Esophagus squamous epithelium (tissue), 4 donors: ENCODE data around the gene PPP1R27.

Experiments
- CTCF ChIP-seq, 6 experiments: fragments of 450-650 bp in 4 of 6; fragments of 200-600 bp in 2 of 6; sonication (generic) in 2 of 6; IDR thresholded peaks; one replicate each; pipeline ENCODE4 v1.5.1; 2016 to 2019; ENCODE audit warnings: antibody characterized with exemption in 6 of 6, mild to moderate bottlenecking in 4 of 6, moderate library complexity in 4 of 6
- POLR2A ChIP-seq, 4 donors: fragments of 450-650 bp; IDR thresholded peaks; one replicate each; pipeline ENCODE4 v1.6.1; 2017; ENCODE audit warnings: antibody characterized with exemption in 4 of 4, mild to moderate bottlenecking in 4 of 4, moderate library complexity in 3 of 4

GRCh38 chr17:81837641-81838040 lies 2.8 kb upstream of the PPP1R27 start:
- TF ChIP-seq POLR2A (IDR thresholded peaks at IDR 0.05) (no peak), CTCF (IDR thresholded peaks at IDR 0.05) (no peak)
